ENCODE measurements around the gene PDZD2. TPM values are rescaled to one million over a fixed set of nuclear protein-coding genes. Genes with fewer than 3 reads are reported as not detected.

Gene PDZD2
- total RNA-seq, 1 experiment from 2014 or later = 0.37 TPM

- ATAC-seq = no peak
- H4K20me1 ChIP-seq (ENCODE audit: insufficient read depth) = no peaks in the 10 kb centered on the region
- CTCF ChIA-PET = no interaction called here
Measured at GRCh38 chr5:31733371-31733770, 94.4 kb downstream of the PDZD2 start.

GRCh38 chr5:31736127-31736526, 97.2 kb downstream of the PDZD2 start:
- DNase-seq (ENCODE audit: low read depth, low spot score) (no peak), ATAC-seq (no peak)
- H3K9me2 ChIP-seq (ENCODE audit: insufficient read depth) = no peaks in the 10 kb centered on the region
- intact Hi-C loops (cut with micrococcal nuclease) = no loop called here
- H3K36me3 ChIP-seq (ENCODE audit: control insufficient read depth in 1 of 2, insufficient read depth in 2 of 2, low read length in 2 of 2) = no peaks in the 10 kb centered on the region
- POLR2A ChIA-PET = no interaction called here
- no peaks in the 10 kb centered on the region for H3K79me2 ChIP-seq (ENCODE audit: insufficient read depth, low read length)
- no peaks in the 10 kb centered on the region for H3K9me3 ChIP-seq (ENCODE audit: control insufficient read depth in 1 of 2, insufficient read depth in 1 of 2, low read depth in 1 of 2, low read length in 2 of 2)
- H3K4me1 ChIP-seq (ENCODE audit: control insufficient read depth in 1 of 2, insufficient read depth in 2 of 2, low read length in 2 of 2) = no peaks in the 10 kb centered on the region
- H3K27me3 ChIP-seq (ENCODE audit: insufficient read depth, low read length) = no peaks in the 10 kb centered on the region
- H3K4me2 ChIP-seq (ENCODE audit: low read length) = no peak overlapping the region
- CTCF ChIA-PET = no interaction called here
- H2AFZ ChIP-seq (ENCODE audit: low read depth, low read length, poor library complexity, severe bottlenecking) = no peak overlapping the region
- TF ChIP-seq EZH2phosphoT487 (IDR thresholded peaks at IDR 0.05; ENCODE audit: borderline replicate concordance) = no peak
- no peak for TF ChIP-seq SP1 (IDR thresholded peaks at IDR 0.05; ENCODE audit: low read depth)
- no peak for TF ChIP-seq SRF (IDR thresholded peaks at IDR 0.05; ENCODE audit: low read depth)
- TF ChIP-seq RAD21 (IDR thresholded peaks at IDR 0.05; ENCODE audit: low read depth) = no peak
- no peak for TF ChIP-seq CTCF (IDR thresholded peaks at IDR 0.05 in 2 of 3, conservative IDR thresholded peaks at IDR 0.05 in 1 of 3; ENCODE audit: borderline replicate concordance in 1 of 3, insufficient read depth in 1 of 3, low read depth in 2 of 3, low read length in 2 of 3)
- TF ChIP-seq TCF7L2 (IDR thresholded peaks at IDR 0.05; ENCODE audit: borderline replicate concordance, extremely low read depth, insufficient read depth, insufficient read length) = no peak
- no peak for TF ChIP-seq POLR2A (IDR thresholded peaks at IDR 0.05; ENCODE audit: borderline replicate concordance, extremely low read depth, insufficient read depth, insufficient read length)
- H3K27ac ChIP-seq (ENCODE audit: low read depth, low read length) = no peak overlapping the region
- H3K4me3 ChIP-seq (replicated peaks in 1 of 2; ENCODE audit: low read depth in 1 of 2, low read length in 2 of 2) = no peak overlapping the region
- H3K9ac ChIP-seq (ENCODE audit: low read length) = no peak overlapping the region
- H4K20me1 ChIP-seq (ENCODE audit: insufficient read depth) = no peaks in the 10 kb centered on the region
- RAD21 ChIA-PET (ENCODE audit: low non-redundant PET in 1 of 2, low total read pairs in 2 of 2, uncharacterized antibody in 2 of 2, unreplicated experiment in 2 of 2) = no interaction called here
- no TSS peak for BruUV-seq (replicated peaks)

More at GRCh38 chr5:31733371-31733770, 94.4 kb downstream of the PDZD2 start:
- Histone ChIP-seq H3K4me3 (replicated peaks in 1 of 2; ENCODE audit: low read depth in 1 of 2, low read length in 2 of 2) (no peak overlapping the region), H3K4me1 (ENCODE audit: control insufficient read depth in 1 of 2, insufficient read depth in 2 of 2, low read length in 2 of 2) (no peaks in the 10 kb centered on the region), H2AFZ (ENCODE audit: low read depth, low read length, poor library complexity, severe bottlenecking) (no peak overlapping the region), H3K79me2 (ENCODE audit: insufficient read depth, low read length) (no peaks in the 10 kb centered on the region), H3K9me3 (ENCODE audit: control insufficient read depth in 1 of 2, insufficient read depth in 1 of 2, low read depth in 1 of 2, low read length in 2 of 2) (no peaks in the 10 kb centered on the region), H3K36me3 (ENCODE audit: control insufficient read depth in 1 of 2, insufficient read depth in 2 of 2, low read length in 2 of 2) (no peaks in the 10 kb centered on the region), H3K9ac (ENCODE audit: low read length) (no peak overlapping the region), H3K27ac (ENCODE audit: low read depth, low read length) (no peak overlapping the region), H3K27me3 (ENCODE audit: insufficient read depth, low read length) (no peaks in the 10 kb centered on the region), H3K9me2 (ENCODE audit: insufficient read depth) (no peaks in the 10 kb centered on the region), H3K4me2 (ENCODE audit: low read length) (no peak overlapping the region)
- BruUV-seq (replicated peaks) = no TSS peak
- TF ChIP-seq ELF1 (IDR thresholded peaks at IDR 0.05; ENCODE audit: borderline replicate concordance, low read depth) = no peak
- no peak for TF ChIP-seq SP1 (IDR thresholded peaks at IDR 0.05; ENCODE audit: low read depth)
- TF ChIP-seq SRF (IDR thresholded peaks at IDR 0.05; ENCODE audit: low read depth) = no peak
- no peak for TF ChIP-seq CEBPB (IDR thresholded peaks at IDR 0.05; ENCODE audit: low read depth)
- RAD21 ChIA-PET (ENCODE audit: low non-redundant PET in 1 of 2, low total read pairs in 2 of 2, uncharacterized antibody in 2 of 2, unreplicated experiment in 2 of 2) = no interaction called here
- no peak for DNase-seq (ENCODE audit: low read depth, low spot score)
- POLR2A ChIA-PET = no interaction called here
- intact Hi-C loops (cut with micrococcal nuclease) = no loop called here
